WTC11 (cell line): ENCODE results near the gene PARVG. TPM values are rescaled to one million over a fixed set of nuclear protein-coding genes. Genes with fewer than 3 reads are reported as not detected.

Source experiments
- ATAC-seq: fragments of 200-7000 bp; cut with Tn5 transposase; 2 replicates; pipeline ENCODE4 v1.10.0; 2021; ENCODE audit warnings: mild to moderate bottlenecking, moderate library complexity
- CTCF ChIA-PET: fragments of 300-600 bp; sonication (Branson Sonifier 250); formaldehyde crosslinking; loops from one replicate; lab custom pipeline; 2021; ENCODE audit warnings: antibody characterized with exemption; lab: Charles Lee
- POLR2A ChIA-PET: fragments of 350-600 bp; sonication (Branson Sonifier 250); formaldehyde crosslinking; loops from one replicate; lab custom pipeline; 2021; ENCODE audit warnings: antibody characterized with exemption; lab: Charles Lee
- DNase-seq: peaks from one replicate; pipeline ENCODE4 v3.0.0; 2021; ENCODE audit warnings: low spot score
- H3K27ac Mint-ChIP-seq: 2 replicates; pipeline ENCODE4 v1.8.0; 2021; ENCODE audit warnings: mixed read lengths
- H3K27me3 Mint-ChIP-seq: 2 replicates; pipeline ENCODE4 v1.8.0; 2021; ENCODE audit warnings: low read depth, mild to moderate bottlenecking, moderate library complexity, mixed read lengths
- H3K36me3 Mint-ChIP-seq: 2 replicates; pipeline ENCODE4 v1.8.0; 2021; ENCODE audit warnings: mixed read lengths
- H3K4me1 Mint-ChIP-seq: 2 replicates; pipeline ENCODE4 v1.8.0; 2022; ENCODE audit warnings: mixed read lengths
- H3K4me3 Mint-ChIP-seq: 2 replicates; pipeline ENCODE4 v1.8.0; 2021; ENCODE audit warnings: mild to moderate bottlenecking, moderate library complexity, mixed read lengths
- H3K9me3 Mint-ChIP-seq: 2 replicates; pipeline ENCODE4 v1.8.0; 2021; ENCODE audit warnings: mixed read lengths
- E2F1 ChIP-seq: sonication (generic); formaldehyde crosslinking; IDR thresholded peaks from 2 replicates; pipeline ENCODE4 v1.8.0; 2022; ENCODE audit warnings: mild to moderate bottlenecking, missing genetic modification reagents
- FOXJ3 ChIP-seq: sonication (generic); formaldehyde crosslinking; IDR thresholded peaks from 2 replicates; pipeline ENCODE4 v1.9.0; 2021; ENCODE audit warnings: missing genetic modification reagents, mild to moderate bottlenecking, borderline replicate concordance
- FOXK1 ChIP-seq: sonication (generic); formaldehyde crosslinking; IDR thresholded peaks from 2 replicates; pipeline ENCODE4 v1.8.0; 2022; ENCODE audit warnings: mild to moderate bottlenecking, moderate library complexity, missing genetic modification reagents
- FOXP1 ChIP-seq: sonication (generic); formaldehyde crosslinking; IDR thresholded peaks from 2 replicates; pipeline ENCODE4 v1.8.0; 2022; ENCODE audit warnings: missing genetic modification reagents, mild to moderate bottlenecking, moderate library complexity, borderline replicate concordance
- GRHL2 ChIP-seq: fragments of 250-450 bp; sonication (Bioruptor Pico); IDR thresholded peaks from 2 replicates; pipeline ENCODE4 v1.8.0; 2022; ENCODE audit warnings: mild to moderate bottlenecking, moderate library complexity; ENCODE audit not compliant: insufficient replicate concordance, severe bottlenecking
- HMGA2 ChIP-seq: fragments of 250-450 bp; sonication (Bioruptor Pico); IDR thresholded peaks from 2 replicates; pipeline ENCODE4 v1.4.0; 2021; ENCODE audit warnings: mild to moderate bottlenecking, moderate library complexity
- HMGXB4 ChIP-seq: sonication (generic); formaldehyde crosslinking; IDR thresholded peaks from 2 replicates; pipeline ENCODE4 v1.8.1; 2023; ENCODE audit warnings: mild to moderate bottlenecking, moderate library complexity, missing genetic modification reagents
- JUN ChIP-seq: sonication (generic); formaldehyde crosslinking; IDR thresholded peaks from 2 replicates; pipeline ENCODE4 v1.8.0; 2023; ENCODE audit warnings: mild to moderate bottlenecking, missing genetic modification reagents
- KAT7 ChIP-seq: sonication (generic); formaldehyde crosslinking; IDR thresholded peaks from 2 replicates; pipeline ENCODE4 v1.8.1; 2023; ENCODE audit warnings: missing genetic modification reagents, mild to moderate bottlenecking, borderline replicate concordance
- NR1H2 ChIP-seq: sonication (generic); formaldehyde crosslinking; IDR thresholded peaks from 2 replicates; pipeline ENCODE4 v1.9.0; 2021; ENCODE audit warnings: mild to moderate bottlenecking, moderate library complexity, missing genetic modification reagents
- NR3C1 ChIP-seq: sonication (generic); formaldehyde crosslinking; conservative IDR thresholded peaks from 2 replicates; pipeline ENCODE4 v1.8.1; 2023; ENCODE audit warnings: low read depth, mild to moderate bottlenecking, missing genetic modification reagents
- PRRX2 ChIP-seq: fragments of 250-450 bp; sonication (Bioruptor Pico); IDR thresholded peaks from 2 replicates; pipeline ENCODE4 v1.8.0; 2021; ENCODE audit warnings: mild to moderate bottlenecking
- STAT6 ChIP-seq: sonication (generic); formaldehyde crosslinking; conservative IDR thresholded peaks from 2 replicates; pipeline ENCODE4 v1.8.1; 2023; ENCODE audit warnings: mild to moderate bottlenecking, low read depth, missing genetic modification reagents, moderate library complexity
- TCF7 ChIP-seq: sonication (generic); formaldehyde crosslinking; IDR thresholded peaks from 2 replicates; pipeline ENCODE4 v1.8.0; 2022; ENCODE audit warnings: mild to moderate bottlenecking, low read depth, missing genetic modification reagents, moderate library complexity
- TEAD4 ChIP-seq: sonication (generic); formaldehyde crosslinking; IDR thresholded peaks from 2 replicates; pipeline ENCODE4 v1.8.0; 2022; ENCODE audit warnings: mild to moderate bottlenecking, missing genetic modification reagents
- ZBTB21 ChIP-seq: sonication (generic); formaldehyde crosslinking; IDR thresholded peaks from 2 replicates; pipeline ENCODE4 v1.8.1; 2023; ENCODE audit warnings: mild to moderate bottlenecking, missing genetic modification reagents, borderline replicate concordance
- ZNF263 ChIP-seq: sonication (generic); formaldehyde crosslinking; IDR thresholded peaks from 2 replicates; pipeline ENCODE4 v1.8.1; 2022; ENCODE audit warnings: low read depth, mild to moderate bottlenecking, moderate library complexity, missing genetic modification reagents
- ZNF317 ChIP-seq: sonication (generic); formaldehyde crosslinking; IDR thresholded peaks from 2 replicates; pipeline ENCODE4 v1.8.1; 2023; ENCODE audit warnings: low read depth, mild to moderate bottlenecking, moderate library complexity, missing genetic modification reagents, borderline replicate concordance
- ZNF512 ChIP-seq: sonication (generic); formaldehyde crosslinking; IDR thresholded peaks from 2 replicates; pipeline ENCODE4 v1.8.1; 2022; ENCODE audit warnings: missing genetic modification reagents, borderline replicate concordance
- total RNA-seq: library from RNA; stranded (reverse); gene quantifications from 3 replicates; pipeline ENCODE4 v1.2.3, GENCODE V29; 2021
- TF ChIP-seq, protein P1 (sequence below): fragments of 250-450 bp; sonication (Bioruptor Pico); IDR thresholded peaks from 2 replicates; pipeline ENCODE4 v1.9.0; 2021; ENCODE audit warnings: mild to moderate bottlenecking
- TF ChIP-seq, protein P2 (sequence below): fragments of 200-600 bp; IDR thresholded peaks from 2 replicates; pipeline ENCODE4 v1.8.0; 2022; ENCODE audit warnings: antibody characterized with exemption
- TF ChIP-seq, protein P3 (sequence below): fragments of 250-450 bp; sonication (Bioruptor Pico); conservative IDR thresholded peaks from 2 replicates; pipeline ENCODE4 v1.9.0; 2021; ENCODE audit warnings: mild to moderate bottlenecking

The PARVG gene
- total RNA-seq, 1 experiment from 2014 or later = 0.94 TPM

- no peak for TF ChIP-seq HMGXB4 (CRISPR knock-in tag)
- no peak for TF ChIP-seq TEAD4 (CRISPR knock-in tag)
- TF ChIP-seq, protein P1, sequence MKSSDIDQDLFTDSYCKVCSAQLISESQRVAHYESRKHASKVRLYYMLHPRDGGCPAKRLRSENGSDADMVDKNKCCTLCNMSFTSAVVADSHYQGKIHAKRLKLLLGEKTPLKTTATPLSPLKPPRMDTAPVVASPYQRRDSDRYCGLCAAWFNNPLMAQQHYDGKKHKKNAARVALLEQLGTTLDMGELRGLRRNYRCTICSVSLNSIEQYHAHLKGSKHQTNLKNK (CRISPR knock-in tag) = no peak
- TF ChIP-seq ZNF512 (CRISPR knock-in tag) = no peak
- TF ChIP-seq E2F1 = no peak
- no peak for TF ChIP-seq ZBTB21
- no peak for TF ChIP-seq NR1H2 (CRISPR knock-in tag)
These were observed 17.8 kb upstream of the PARVG start (continued) for GRCh38 chr22:44162960-44163359.

DNA sequence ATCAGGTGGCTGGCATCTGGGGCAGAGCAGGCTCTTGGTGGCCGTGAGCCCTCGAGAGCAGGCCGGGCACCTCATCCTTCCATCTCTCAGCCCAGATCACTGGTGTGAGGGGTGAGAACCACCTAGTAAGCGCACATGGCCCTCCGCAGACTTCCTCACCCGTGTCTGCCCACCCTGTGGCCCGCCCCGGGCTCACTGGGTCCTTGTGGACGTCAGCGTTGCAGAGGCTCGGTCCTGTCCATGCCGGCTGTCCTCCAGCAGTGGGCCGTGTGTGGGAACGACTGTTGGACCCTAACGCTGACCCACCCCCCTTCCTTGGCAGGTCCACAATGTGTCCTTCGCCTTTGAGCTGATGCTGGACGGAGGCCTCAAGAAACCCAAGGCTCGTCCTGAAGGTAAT lies 17.2 kb upstream of the PARVG start:
- DNase-seq (no peak), ATAC-seq (no peak)
- H3K4me1 Mint-ChIP-seq = peaks cover 29% of the 10 kb centered on the region
- no peaks in the 10 kb centered on the region; the same call in 1 of the 2 replicates for H3K27me3 Mint-ChIP-seq
- H3K4me3 Mint-ChIP-seq = no peak overlapping the region
- H3K27ac Mint-ChIP-seq = no peak overlapping the region
- CTCF ChIA-PET = interaction anchor here (1.3 to 1.4 kb wide), 2 partner anchors 78 to 170 kb away, joined by 3 read pairs; no protein-coding TSS in a partner anchor
- POLR2A ChIA-PET = no interaction called here
- H3K36me3 Mint-ChIP-seq = no peaks in the 10 kb centered on the region
- no peak for TF ChIP-seq STAT6 (CRISPR knock-in tag)
- TF ChIP-seq GRHL2 (CRISPR knock-in tag) = no peak
- TF ChIP-seq, protein P2, sequence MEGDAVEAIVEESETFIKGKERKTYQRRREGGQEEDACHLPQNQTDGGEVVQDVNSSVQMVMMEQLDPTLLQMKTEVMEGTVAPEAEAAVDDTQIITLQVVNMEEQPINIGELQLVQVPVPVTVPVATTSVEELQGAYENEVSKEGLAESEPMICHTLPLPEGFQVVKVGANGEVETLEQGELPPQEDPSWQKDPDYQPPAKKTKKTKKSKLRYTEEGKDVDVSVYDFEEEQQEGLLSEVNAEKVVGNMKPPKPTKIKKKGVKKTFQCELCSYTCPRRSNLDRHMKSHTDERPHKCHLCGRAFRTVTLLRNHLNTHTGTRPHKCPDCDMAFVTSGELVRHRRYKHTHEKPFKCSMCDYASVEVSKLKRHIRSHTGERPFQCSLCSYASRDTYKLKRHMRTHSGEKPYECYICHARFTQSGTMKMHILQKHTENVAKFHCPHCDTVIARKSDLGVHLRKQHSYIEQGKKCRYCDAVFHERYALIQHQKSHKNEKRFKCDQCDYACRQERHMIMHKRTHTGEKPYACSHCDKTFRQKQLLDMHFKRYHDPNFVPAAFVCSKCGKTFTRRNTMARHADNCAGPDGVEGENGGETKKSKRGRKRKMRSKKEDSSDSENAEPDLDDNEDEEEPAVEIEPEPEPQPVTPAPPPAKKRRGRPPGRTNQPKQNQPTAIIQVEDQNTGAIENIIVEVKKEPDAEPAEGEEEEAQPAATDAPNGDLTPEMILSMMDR = no peak
- TF ChIP-seq KAT7 = no peak
- no peak for TF ChIP-seq PRRX2 (CRISPR knock-in tag)
- TF ChIP-seq TCF7 = no peak
- no peak for TF ChIP-seq FOXK1 (CRISPR knock-in tag)
- TF ChIP-seq FOXJ3 (CRISPR knock-in tag) = no peak
- no peak for TF ChIP-seq HMGA2 (CRISPR knock-in tag)
- TF ChIP-seq, protein P3, sequence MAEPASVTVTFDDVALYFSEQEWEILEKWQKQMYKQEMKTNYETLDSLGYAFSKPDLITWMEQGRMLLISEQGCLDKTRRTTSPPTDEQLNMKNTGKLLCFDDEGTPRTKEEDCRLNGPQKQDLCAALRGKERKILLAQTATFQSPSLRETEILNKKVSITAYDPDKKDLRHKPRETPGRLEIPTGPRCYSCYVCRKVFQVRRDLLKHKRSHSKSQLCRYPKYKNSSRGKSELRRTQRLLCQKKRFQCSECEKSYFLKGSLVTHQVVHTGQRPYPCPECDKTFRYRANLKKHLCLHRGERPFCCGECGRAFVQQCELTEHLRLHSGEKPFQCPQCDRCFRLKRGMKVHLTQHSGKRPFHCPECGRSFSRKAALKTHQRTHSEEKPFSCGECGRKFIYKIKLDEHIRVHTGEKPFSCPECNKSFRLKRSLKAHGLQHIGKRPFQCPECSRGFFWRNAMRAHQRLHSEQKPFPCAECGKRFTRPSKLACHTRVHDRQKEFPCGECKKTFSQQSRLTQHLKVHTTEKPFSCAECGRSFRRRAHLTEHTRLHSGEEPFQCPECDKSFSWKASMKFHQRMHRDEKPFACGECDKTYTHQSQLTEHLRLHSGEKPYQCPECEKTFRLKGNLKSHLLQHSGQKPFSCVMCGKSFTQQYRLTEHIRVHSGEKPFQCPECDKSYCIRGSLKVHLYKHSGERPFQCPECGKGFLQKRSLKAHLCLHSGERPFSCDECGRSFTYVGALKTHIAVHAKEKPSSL (CRISPR knock-in tag) = no peak
- TF ChIP-seq JUN (CRISPR knock-in tag) = no peak
- no peak for TF ChIP-seq ZNF317
- no peak for TF ChIP-seq TEAD4 (CRISPR knock-in tag)
- TF ChIP-seq NR3C1 (CRISPR knock-in tag) = no peak
- TF ChIP-seq ZNF263 (CRISPR knock-in tag) = no peak
- TF ChIP-seq FOXP1 (CRISPR knock-in tag) = no peak
- no peaks in the 10 kb centered on the region for H3K9me3 Mint-ChIP-seq
